ENCODE data around the gene FBXL13.

DNA sequence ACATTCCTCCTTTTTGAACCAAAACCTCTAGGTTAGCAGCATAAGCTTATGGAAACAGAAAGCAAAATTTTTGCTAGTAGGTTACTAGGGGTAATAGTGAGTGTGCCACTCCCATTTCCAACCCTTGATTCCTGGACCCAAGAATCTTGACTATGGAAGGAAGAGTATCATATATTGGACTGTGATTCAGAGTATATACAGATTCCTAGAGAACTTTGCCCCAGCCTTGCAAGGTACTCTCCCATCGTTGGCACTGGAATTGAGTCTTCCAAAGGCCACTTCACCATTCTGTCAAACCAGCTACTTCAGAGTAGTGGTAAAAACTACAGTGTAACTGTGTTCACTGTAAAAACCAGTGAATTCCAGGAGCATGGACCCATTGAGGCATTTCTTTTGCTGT, 92.4 kb downstream of the FBXL13 start:
- TF ChIP-seq, protein P1, sequence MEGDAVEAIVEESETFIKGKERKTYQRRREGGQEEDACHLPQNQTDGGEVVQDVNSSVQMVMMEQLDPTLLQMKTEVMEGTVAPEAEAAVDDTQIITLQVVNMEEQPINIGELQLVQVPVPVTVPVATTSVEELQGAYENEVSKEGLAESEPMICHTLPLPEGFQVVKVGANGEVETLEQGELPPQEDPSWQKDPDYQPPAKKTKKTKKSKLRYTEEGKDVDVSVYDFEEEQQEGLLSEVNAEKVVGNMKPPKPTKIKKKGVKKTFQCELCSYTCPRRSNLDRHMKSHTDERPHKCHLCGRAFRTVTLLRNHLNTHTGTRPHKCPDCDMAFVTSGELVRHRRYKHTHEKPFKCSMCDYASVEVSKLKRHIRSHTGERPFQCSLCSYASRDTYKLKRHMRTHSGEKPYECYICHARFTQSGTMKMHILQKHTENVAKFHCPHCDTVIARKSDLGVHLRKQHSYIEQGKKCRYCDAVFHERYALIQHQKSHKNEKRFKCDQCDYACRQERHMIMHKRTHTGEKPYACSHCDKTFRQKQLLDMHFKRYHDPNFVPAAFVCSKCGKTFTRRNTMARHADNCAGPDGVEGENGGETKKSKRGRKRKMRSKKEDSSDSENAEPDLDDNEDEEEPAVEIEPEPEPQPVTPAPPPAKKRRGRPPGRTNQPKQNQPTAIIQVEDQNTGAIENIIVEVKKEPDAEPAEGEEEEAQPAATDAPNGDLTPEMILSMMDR (conservative IDR thresholded peaks at IDR 0.05; ENCODE audit: low read depth in 2 of 2): no peak
- TF ChIP-seq, protein P2, sequence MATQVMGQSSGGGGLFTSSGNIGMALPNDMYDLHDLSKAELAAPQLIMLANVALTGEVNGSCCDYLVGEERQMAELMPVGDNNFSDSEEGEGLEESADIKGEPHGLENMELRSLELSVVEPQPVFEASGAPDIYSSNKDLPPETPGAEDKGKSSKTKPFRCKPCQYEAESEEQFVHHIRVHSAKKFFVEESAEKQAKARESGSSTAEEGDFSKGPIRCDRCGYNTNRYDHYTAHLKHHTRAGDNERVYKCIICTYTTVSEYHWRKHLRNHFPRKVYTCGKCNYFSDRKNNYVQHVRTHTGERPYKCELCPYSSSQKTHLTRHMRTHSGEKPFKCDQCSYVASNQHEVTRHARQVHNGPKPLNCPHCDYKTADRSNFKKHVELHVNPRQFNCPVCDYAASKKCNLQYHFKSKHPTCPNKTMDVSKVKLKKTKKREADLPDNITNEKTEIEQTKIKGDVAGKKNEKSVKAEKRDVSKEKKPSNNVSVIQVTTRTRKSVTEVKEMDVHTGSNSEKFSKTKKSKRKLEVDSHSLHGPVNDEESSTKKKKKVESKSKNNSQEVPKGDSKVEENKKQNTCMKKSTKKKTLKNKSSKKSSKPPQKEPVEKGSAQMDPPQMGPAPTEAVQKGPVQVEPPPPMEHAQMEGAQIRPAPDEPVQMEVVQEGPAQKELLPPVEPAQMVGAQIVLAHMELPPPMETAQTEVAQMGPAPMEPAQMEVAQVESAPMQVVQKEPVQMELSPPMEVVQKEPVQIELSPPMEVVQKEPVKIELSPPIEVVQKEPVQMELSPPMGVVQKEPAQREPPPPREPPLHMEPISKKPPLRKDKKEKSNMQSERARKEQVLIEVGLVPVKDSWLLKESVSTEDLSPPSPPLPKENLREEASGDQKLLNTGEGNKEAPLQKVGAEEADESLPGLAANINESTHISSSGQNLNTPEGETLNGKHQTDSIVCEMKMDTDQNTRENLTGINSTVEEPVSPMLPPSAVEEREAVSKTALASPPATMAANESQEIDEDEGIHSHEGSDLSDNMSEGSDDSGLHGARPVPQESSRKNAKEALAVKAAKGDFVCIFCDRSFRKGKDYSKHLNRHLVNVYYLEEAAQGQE (IDR thresholded peaks at IDR 0.05; ENCODE audit: unreplicated experiment): no peak
- no peak for TF ChIP-seq EZH2 (IDR thresholded peaks at IDR 0.05; ENCODE audit: low read depth, unreplicated experiment)
- no peak for TF ChIP-seq EZH2phosphoT487 (IDR thresholded peaks at IDR 0.05; ENCODE audit: unreplicated experiment)
- TF ChIP-seq JUNB (IDR thresholded peaks at IDR 0.05; ENCODE audit: unreplicated experiment): no peak
- TF ChIP-seq POLR2AphosphoS5 (IDR thresholded peaks at IDR 0.05; ENCODE audit: low read depth): no peak
- TF ChIP-seq STAT1 (IDR thresholded peaks at IDR 0.05; ENCODE audit: unreplicated experiment): no peak
- TF ChIP-seq CREB1 (CRISPR knock-in tag; IDR thresholded peaks at IDR 0.05; ENCODE audit: low read depth): no peak

Data from GM23338 (cell line).